ENCODE measurements around the gene TM9SF1. TPM values are rescaled to one million over a fixed set of nuclear protein-coding genes. Genes with fewer than 3 reads are reported as not detected.

Gene TM9SF1
- total and polyA plus RNA-seq, 2 donors (not counting 1 experiment from before 2014, with no cell fraction given), result 7.6 to 24.5 TPM

GRCh38 chr14:24241829-24242443, 46.7 kb upstream of the TM9SF1 start:
- Mint-ChIP-seq H3K9me3 (ENCODE audit: insufficient read depth) (no peaks in the 10 kb centered on the region), H3K4me3 (peak overlapping the region; percentile 98), H3K4me1 (peaks cover 64% of the 10 kb centered on the region), H3K27me3 (no peaks in the 10 kb centered on the region), H3K27ac (peak overlapping the region; percentile 100)
- Histone ChIP-seq H3K9me3 (ENCODE audit: control extremely low read depth in 1 of 3, control insufficient read depth in 2 of 3, insufficient read depth in 1 of 3, low read length in 2 of 3) (no peaks in the 10 kb centered on the region), H3K27me3 (replicated peaks in 1 of 4; ENCODE audit: control extremely low read depth in 1 of 4, control insufficient read depth in 3 of 4, insufficient read depth in 4 of 4, low read length in 3 of 4) (no peaks in the 10 kb centered on the region), H3K79me2 (ENCODE audit: control insufficient read depth, insufficient read depth, low read length) (peaks cover 39% of the 10 kb centered on the region), H3K9ac (ENCODE audit: low read length) (peak overlapping the region; percentile 90), H2AFZ (ENCODE audit: insufficient read depth, low read depth, low read length, poor library complexity, severe bottlenecking) (peak overlapping the region; percentile 82), H3K4me2 (replicated peaks; ENCODE audit: low read depth, low read length, poor library complexity, severe bottlenecking) (peak overlapping the region; percentile 94), H3K4me1 (ENCODE audit: control insufficient read depth in 2 of 2, insufficient read depth in 2 of 2, low read length in 2 of 2) (peaks cover 47 to 49% of the 10 kb centered on the region in 2 donors), H3K27ac (ENCODE audit: low read length in 2 of 2) (peak overlapping the region; percentile 98 to 100), H3K4me3 (ENCODE audit: control extremely low read depth in 1 of 5, extremely low read depth in 1 of 5, insufficient read depth in 1 of 5, low read depth in 2 of 5, low read length in 4 of 5) (peak overlapping the region; percentile 71 to 91 (median 88)), H3K36me3 (replicated peaks in 1 of 2; ENCODE audit: control extremely low read depth in 1 of 2, control insufficient read depth in 1 of 2, extremely low read depth in 1 of 2, insufficient read depth in 2 of 2, low read length in 1 of 2) (peaks cover 2 to 42% of the 10 kb centered on the region in 2 experiments), H4K20me1 (ENCODE audit: control insufficient read depth, insufficient read depth, low read length, poor library complexity, severe bottlenecking) (peaks cover 49% of the 10 kb centered on the region)
- intact Hi-C loops (cut with micrococcal nuclease), result loop anchor here (1.0 to 10.0 kb wide), 15 partner anchors 10 to 227 kb away; partner anchors contain the start of genes EMC9, GMPR2, IPO4 and IRF9
- TF ChIP-seq EZH2 (IDR thresholded peaks at IDR 0.05; ENCODE audit: borderline replicate concordance, insufficient read depth, low read depth, low read length, poor library complexity, severe bottlenecking) (no peak), CTCF (IDR thresholded peaks at IDR 0.05) (peak; percentile 23)
- ATAC-seq (ENCODE audit: low read depth) (peak; percentile 83), DNase-seq (no peak)
- ChIA-PET POLR2A (interaction anchor here (0.7 to 3.7 kb wide), 24 partner anchors 9 to 201 kb away, joined by 3 to 51 read pairs (median 6); partner anchors contain the start of genes CBLN3, CHMP4A, CIDEB and DCAF11), CTCF (interaction anchor here (0.6 to 8.8 kb wide), 35 partner anchors 9 to 195 kb away, joined by 3 to 254 read pairs (median 10); partner anchors contain the start of genes ADCY4, CBLN3, CHMP4A and CIDEB)
- WGBS (ENCODE audit: insufficient coverage), result 4% methylated on average over 38 of the region's 39 CpGs
